Activated CD4-positive, alpha-beta T cell treated with anti-CD3 and anti-CD28 coated beads for 1 hour (primary cell): ENCODE results near the gene DNPH1.

Source experiments
- DNase-seq: peaks from one replicate; pipeline ENCODE4 v3.0.0-alpha.2; 2020

The DNPH1 gene

GRCh38 chr6:43207286-43207685 is 22.0 kb downstream of the DNPH1 start:
- no peak for DNase-seq

- no peak for DNase-seq
Measured at GRCh38 chr6:43205849-43206248, 23.4 kb downstream of the DNPH1 start.

GRCh38 chr6:43204271-43205105 is 24.8 kb downstream of the DNPH1 start:
- no peak for DNase-seq

GRCh38 chr6:43203718-43204095 is 25.6 kb downstream of the DNPH1 start:
- no peak for DNase-seq

- no peak for DNase-seq
Measured at GRCh38 chr6:43203029-43203717, 26.1 kb downstream of the DNPH1 start.

- no peak for DNase-seq
Measured at GRCh38 chr6:43202451-43202850, 26.8 kb downstream of the DNPH1 start.

- DNase-seq, result no peak
Measured at GRCh38 chr6:43200541-43200940, 28.7 kb downstream of the DNPH1 start.

- no peak for DNase-seq
Measured at GRCh38 chr6:43199912-43200311, 29.4 kb downstream of the DNPH1 start.

- no peak for DNase-seq
Measured at GRCh38 chr6:43196337-43196736, 32.9 kb downstream of the DNPH1 start.

GRCh38 chr6:43193929-43194328 is 35.4 kb downstream of the DNPH1 start:
- DNase-seq, result no peak

GRCh38 chr6:43192911-43193310 is 36.4 kb downstream of the DNPH1 start:
- DNase-seq, result no peak

- no peak for DNase-seq
Measured at GRCh38 chr6:43189776-43190304, 39.4 kb downstream of the DNPH1 start.

GRCh38 chr6:43188426-43188825 is 40.9 kb downstream of the DNPH1 start:
- no peak for DNase-seq

GRCh38 chr6:43187821-43188220 is 41.5 kb downstream of the DNPH1 start:
- no peak for DNase-seq

- DNase-seq, result no peak
Measured at GRCh38 chr6:43186706-43187105, 42.6 kb downstream of the DNPH1 start.

GRCh38 chr6:43186019-43186418 is 43.3 kb downstream of the DNPH1 start:
- no peak for DNase-seq

- no peak for DNase-seq
Measured at GRCh38 chr6:43185391-43185985, 43.8 kb downstream of the DNPH1 start.

- no peak for DNase-seq
Measured at GRCh38 chr6:43184268-43184985, 44.9 kb downstream of the DNPH1 start.

- no peak for DNase-seq
Measured at GRCh38 chr6:43183441-43183840, 45.8 kb downstream of the DNPH1 start.

- peak; percentile 59 for DNase-seq
Measured at GRCh38 chr6:43181942-43182860, 47.1 kb downstream of the DNPH1 start, which contains the start of gene CUL9. Gene CUL9, plus strand, starts transcription at chr6:43182196. Its CDS starts 2,115 bp downstream, at chr6:43184311.

GRCh38 chr6:43181621-43181941 is 47.7 kb downstream of the DNPH1 start:
- no peak for DNase-seq

GRCh38 chr6:43180985-43181384 is 48.3 kb downstream of the DNPH1 start:
- no peak for DNase-seq
